Body of pancreas (tissue), 4 donors: Measurements from ENCODE around the gene CAPZB. TPM values are rescaled to one million over a fixed set of nuclear protein-coding genes. Genes with fewer than 3 reads are reported as not detected.

Source experiments
- ATAC-seq: fragments of 150-250 bp; one replicate; pipeline ENCODE4 v1.9.1; 2016
- DNase-seq, 4 donors: peaks; one replicate each; pipeline ENCODE4 v3.0.0-alpha.2; 2019
- H3K27ac ChIP-seq, 4 donors: fragments of 200-600 bp; sonication (generic); 1 replicate in 3 of 4; 2 replicates in 1 of 4; pipeline versions ENCODE4 v1.5.1 to v1.6.1; 2016 to 2019; ENCODE audit warnings: mild to moderate bottlenecking in 1 of 4, mixed read lengths in 1 of 4, moderate library complexity in 1 of 4
- H3K27me3 ChIP-seq, 2 donors: fragments of 200-600 bp; sonication (generic); one replicate each; pipeline ENCODE4 v1.6.0; 2016; ENCODE audit warnings: mild to moderate bottlenecking in 1 of 2
- H3K36me3 ChIP-seq, 2 donors: fragments of 200-600 bp; sonication (generic); replicated peaks in 1 of 2; 2 replicates each; pipeline ENCODE4 v1.5.1; 2016; ENCODE audit warnings: low read depth in 2 of 2; ENCODE audit not compliant: insufficient read depth in 1 of 2
- H3K4me1 ChIP-seq: fragments of 200-600 bp; sonication (generic); one replicate; pipeline ENCODE4 v1.6.0; 2016
- H3K4me3 ChIP-seq, 2 donors: fragments of 200-600 bp; sonication (generic); 1 replicate in 1 of 2; 2 replicates in 1 of 2; pipeline ENCODE4 v1.5.1; 2016 to 2019
- H3K9me3 ChIP-seq, 3 donors: fragments of 200-600 bp; sonication (generic); 1 replicate in 2 of 3; 2 replicates in 1 of 3; pipeline ENCODE4 v1.5.1; 2016
- CTCF ChIP-seq, 7 experiments: fragments of 450-650 bp in 4 of 7; fragments of 200-600 bp in 3 of 7; sonication (generic) in 3 of 7; IDR thresholded peaks; one replicate each; pipeline ENCODE4 v1.5.1; 2016 to 2019; ENCODE audit warnings: antibody characterized with exemption in 7 of 7
- POLR2A ChIP-seq, 3 donors: fragments of 450-650 bp; IDR thresholded peaks; one replicate each; pipeline ENCODE4 v1.6.1; 2016; ENCODE audit warnings: antibody characterized with exemption in 3 of 3, mild to moderate bottlenecking in 2 of 3
- WGBS, 2 donors: methylation state at CpG; one replicate each; pipeline ENCODE4 v1.1.5; 2017; 5-methylcytosine and 5-hydroxymethylcytosine counted together
- intact Hi-C: fragments of 100-400 bp; cut with DNase I; formaldehyde crosslinking; loops from one replicate; pipeline ENCODE4 v1.15.1; 2023
- total RNA-seq, 2 donors: library from RNA; depleted of rRNA; stranded (reverse); fragments of >200 nt; gene quantifications; one replicate each; pipeline ENCODE4 v1.1.0, GENCODE V29; 2016

Gene CAPZB
- total RNA-seq, 2 donors from 2014 or later = 35.5 to 54.1 TPM

GRCh38 chr1:19342062-19342750 lies 143.1 kb downstream of the CAPZB start:
- 90 to 95% methylated on average over 18 to 27 of the region's 27 CpGs for WGBS, 2 donors
- ATAC-seq = no peak
- H3K36me3 ChIP-seq = peaks cover 0 to 5% of the 10 kb centered on the region in 2 donors

GRCh38 chr1:19341201-19342061 lies 143.9 kb downstream of the CAPZB start:
- peak; percentile 75 to 83 (median 76) for TF ChIP-seq CTCF (IDR thresholded peaks at IDR 0.05)
- TF ChIP-seq POLR2A (IDR thresholded peaks at IDR 0.05) = no peak
- peak; percentile 67 to 79 (median 76) for DNase-seq
- Histone ChIP-seq H3K4me3 (no peak overlapping the region), H3K27ac (no peak overlapping the region), H3K4me1 (no peaks in the 10 kb centered on the region), H3K27me3 (no peaks in the 10 kb centered on the region), H3K9me3 (no peaks in the 10 kb centered on the region), H3K36me3 (peaks cover 0 to 5% of the 10 kb centered on the region in 2 donors)
- ATAC-seq = peak; percentile 65
- intact Hi-C loops = loop anchor here (5.0 kb wide), 1 partner anchor 311 kb away; no protein-coding TSS in a partner anchor
- WGBS, 2 donors = 59 to 64% methylated on average over 12 to 25 of the region's 25 CpGs

More at GRCh38 chr1:19342062-19342750, 143.1 kb downstream of the CAPZB start:
- no peaks in the 10 kb centered on the region for H3K27me3 ChIP-seq
- no peaks in the 10 kb centered on the region for H3K9me3 ChIP-seq
- H3K27ac ChIP-seq = no peak overlapping the region
- intact Hi-C loops = loop anchor here (5.0 kb wide), 1 partner anchor 310 kb away; no protein-coding TSS in a partner anchor
- DNase-seq = no peak
- H3K4me1 ChIP-seq = no peaks in the 10 kb centered on the region
- TF ChIP-seq POLR2A (IDR thresholded peaks at IDR 0.05) (no peak), CTCF (IDR thresholded peaks at IDR 0.05) (no peak)
- no peak overlapping the region for H3K4me3 ChIP-seq

- no peaks in the 10 kb centered on the region for H3K27me3 ChIP-seq
- H3K4me1 ChIP-seq = no peaks in the 10 kb centered on the region
- no peaks in the 10 kb centered on the region for H3K9me3 ChIP-seq
- H3K27ac ChIP-seq = no peak overlapping the region
- ATAC-seq = no peak
- WGBS, 2 donors = 90 to 95% methylated on average over 14 of the region's 14 CpGs
- TF ChIP-seq POLR2A (IDR thresholded peaks at IDR 0.05) (no peak), CTCF (IDR thresholded peaks at IDR 0.05) (no peak)
- intact Hi-C loops = loop anchor here (5.0 kb wide), 1 partner anchor 312 kb away; no protein-coding TSS in a partner anchor
- peaks cover 0 to 5% of the 10 kb centered on the region in 2 donors for H3K36me3 ChIP-seq
- no peak for DNase-seq
- H3K4me3 ChIP-seq = no peak overlapping the region
These were observed 144.9 kb downstream of the CAPZB start for GRCh38 chr1:19340387-19340937.

GRCh38 chr1:19339214-19339861 lies 146.0 kb downstream of the CAPZB start:
- peaks cover 0 to 5% of the 10 kb centered on the region in 2 donors for H3K36me3 ChIP-seq
- no peak for TF ChIP-seq CTCF (IDR thresholded peaks at IDR 0.05)
- TF ChIP-seq POLR2A (IDR thresholded peaks at IDR 0.05) = no peak
- DNase-seq (no peak), ATAC-seq (no peak)
- no peak overlapping the region for H3K4me3 ChIP-seq
- H3K4me1 ChIP-seq = no peaks in the 10 kb centered on the region
- intact Hi-C loops = no loop called here
- H3K27ac ChIP-seq = no peak overlapping the region
- no peaks in the 10 kb centered on the region for H3K9me3 ChIP-seq
- no peaks in the 10 kb centered on the region for H3K27me3 ChIP-seq
- WGBS, 2 donors = 83 to 91% methylated on average over 16 to 19 of the region's 19 CpGs
